ENCODE measurements around the gene PEAK1. TPM values are rescaled to one million over a fixed set of nuclear protein-coding genes. Genes with fewer than 3 reads are reported as not detected.
"Not testable (repeated sequence)": the region's sequence is repeated elsewhere in the genome, so short reads cannot be mapped to it uniquely, and the experiment has no call there.

Gene PEAK1
- total RNA-seq, 2 donors from 2014 or later = 38.0 to 41.4 TPM

DNA sequence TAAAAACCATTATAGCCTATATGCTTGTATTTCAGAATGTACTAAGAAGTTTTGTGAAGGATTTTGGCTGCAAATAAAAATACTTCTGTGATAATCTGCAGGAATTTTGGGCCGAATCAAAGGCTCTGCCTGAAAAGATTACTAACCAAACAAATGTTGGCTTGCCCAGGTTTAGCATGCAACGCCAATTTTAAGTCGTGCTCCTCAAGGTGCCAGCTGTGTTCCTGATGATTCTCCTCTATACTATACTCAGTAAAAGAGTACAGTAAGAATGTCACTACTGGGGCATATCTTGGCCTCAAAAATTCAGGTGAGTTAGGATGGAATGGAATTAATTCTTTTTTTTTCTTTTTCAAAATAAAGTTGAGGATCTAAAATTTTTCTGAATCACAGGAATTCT is 198.2 kb downstream of the PEAK1 start:
- ATAC-seq = no peak
- Mint-ChIP-seq H3K9me3 (no peaks in the 10 kb centered on the region), H3K4me3 (no peak overlapping the region), H3K36me3 (no peaks in the 10 kb centered on the region), H3K27ac (no peak overlapping the region), H3K4me1 (ENCODE audit: low read depth in 2 of 2) (peaks cover 10% of the 10 kb centered on the region in 2 donors), H3K27me3 (no peaks in the 10 kb centered on the region)
- no peak for DNase-seq (ENCODE audit: low spot score)

DNA sequence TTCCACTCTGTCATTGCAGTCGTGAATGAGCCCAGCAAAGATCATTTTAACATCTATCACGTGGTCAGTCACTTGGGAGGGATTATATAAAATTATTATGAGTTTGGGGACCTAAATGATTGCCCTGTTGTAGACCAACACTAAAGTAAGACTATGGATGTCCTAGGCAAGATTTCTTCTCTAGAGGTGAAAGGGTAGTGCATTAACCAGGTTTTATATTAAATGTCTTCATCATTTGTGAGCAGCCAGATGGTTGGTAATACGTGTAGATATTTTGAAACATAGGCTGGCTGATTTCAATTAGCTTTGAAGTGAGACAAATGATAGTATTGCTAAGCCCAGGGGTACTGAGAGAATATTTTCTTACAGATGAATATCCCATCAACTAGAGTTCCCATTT is 198.7 kb downstream of the PEAK1 start:
- DNase-seq (ENCODE audit: low spot score) (no peak), ATAC-seq (no peak)
- Mint-ChIP-seq H3K27ac (no peak overlapping the region), H3K27me3 (no peaks in the 10 kb centered on the region), H3K4me3 (no peak overlapping the region), H3K9me3 (no peaks in the 10 kb centered on the region), H3K36me3 (no peaks in the 10 kb centered on the region), H3K4me1 (ENCODE audit: low read depth in 2 of 2) (peaks cover 10% of the 10 kb centered on the region in 2 donors)

DNA sequence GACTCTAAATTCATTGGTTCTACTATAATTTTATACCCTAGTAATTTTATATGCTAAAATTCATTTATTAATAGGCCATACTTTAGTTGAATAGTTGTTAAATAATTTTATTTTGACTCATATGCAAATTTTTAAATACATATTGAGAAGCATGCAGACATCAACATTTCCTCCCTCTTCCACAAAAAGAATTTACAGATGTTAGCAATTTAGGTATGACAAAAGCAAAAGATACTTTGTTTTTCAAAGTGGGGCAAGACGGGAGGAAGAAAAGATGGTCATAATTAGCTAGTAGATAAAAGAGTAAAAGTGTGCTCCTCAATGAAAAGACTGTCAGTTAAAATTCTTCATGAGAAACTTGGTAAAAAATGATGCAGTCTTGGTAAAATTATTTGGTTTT is 200.1 kb downstream of the PEAK1 start:
- Mint-ChIP-seq H3K9me3 (no peaks in the 10 kb centered on the region), H3K27me3 (no peaks in the 10 kb centered on the region), H3K36me3 (no peaks in the 10 kb centered on the region), H3K4me3 (no peak overlapping the region), H3K27ac (no peak overlapping the region), H3K4me1 (ENCODE audit: low read depth in 2 of 2) (peaks cover 5 to 7% of the 10 kb centered on the region in 2 donors)
- no peak for DNase-seq (ENCODE audit: low spot score)
- ATAC-seq = no peak

DNA sequence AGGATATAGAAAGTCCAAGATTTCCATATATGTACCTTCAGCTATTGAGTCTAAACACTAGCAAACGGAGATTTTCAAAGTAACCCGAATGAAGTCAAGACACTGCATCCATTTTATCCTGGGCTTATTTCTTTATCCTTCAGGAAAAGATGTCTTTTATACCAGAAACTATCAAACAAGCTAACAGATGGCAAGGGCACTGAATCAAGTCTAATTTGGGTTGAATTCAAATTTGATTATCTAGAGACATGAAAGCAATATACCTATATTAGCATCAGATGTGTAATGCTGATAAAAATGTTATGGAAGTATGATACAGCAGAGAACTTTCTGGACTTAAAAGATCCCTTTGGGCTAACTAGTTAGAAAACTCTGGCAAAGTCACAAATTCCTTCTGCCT is 210.7 kb downstream of the PEAK1 start:
- no peak for ATAC-seq
- H3K27ac Mint-ChIP-seq = no peak overlapping the region
- no peak for DNase-seq (ENCODE audit: low spot score)
- no peak overlapping the region for H3K4me3 Mint-ChIP-seq
- no peaks in the 10 kb centered on the region for H3K36me3 Mint-ChIP-seq
- H3K27me3 Mint-ChIP-seq = no peaks in the 10 kb centered on the region
- H3K9me3 Mint-ChIP-seq = no peaks in the 10 kb centered on the region
- peaks cover 0 to 3% of the 10 kb centered on the region in 2 donors for H3K4me1 Mint-ChIP-seq (ENCODE audit: low read depth in 2 of 2)

GRCh38 chr15:77208241-77208640 is 211.7 kb downstream of the PEAK1 start:
- Mint-ChIP-seq H3K36me3 (no peaks in the 10 kb centered on the region), H3K9me3 (no peaks in the 10 kb centered on the region), H3K4me1 (ENCODE audit: low read depth in 2 of 2) (peaks cover 0 to 3% of the 10 kb centered on the region in 2 donors), H3K4me3 (no peak overlapping the region), H3K27ac (no peak overlapping the region), H3K27me3 (no peaks in the 10 kb centered on the region)
- DNase-seq (ENCODE audit: low spot score) (no peak), ATAC-seq (no peak)

- no peak overlapping the region for H3K27ac Mint-ChIP-seq
- peaks cover 16% of the 10 kb centered on the region for H3K36me3 Mint-ChIP-seq
- H3K4me1 Mint-ChIP-seq (ENCODE audit: low read depth in 2 of 2) = no peaks in the 10 kb centered on the region
- no peak overlapping the region for H3K4me3 Mint-ChIP-seq
- ATAC-seq (no peak), DNase-seq (ENCODE audit: low spot score) (no peak)
- peaks cover 4% of the 10 kb centered on the region for H3K9me3 Mint-ChIP-seq
- H3K27me3 Mint-ChIP-seq = no peaks in the 10 kb centered on the region
Observed at GRCh38 chr15:77201665-77202064, 218.2 kb downstream of the PEAK1 start.

DNA sequence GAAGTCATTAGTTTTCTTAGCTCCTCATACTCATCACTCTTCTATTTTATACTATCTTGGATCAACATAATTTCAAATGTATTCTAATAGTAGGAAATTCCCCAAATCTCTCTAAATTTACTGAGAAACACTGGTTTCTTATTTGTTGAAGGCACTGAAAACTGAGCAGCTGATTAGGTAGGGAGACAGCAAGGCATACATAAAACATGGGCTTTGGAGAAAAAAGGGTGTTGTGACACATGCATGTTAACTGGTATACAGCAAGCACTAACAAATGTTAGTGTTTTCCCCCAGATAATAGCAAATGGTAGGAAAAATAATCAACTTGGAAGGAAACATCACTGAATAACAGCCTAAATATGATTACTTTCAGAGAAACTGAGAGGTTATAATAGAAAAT is 223.5 kb downstream of the PEAK1 start:
- H3K27ac Mint-ChIP-seq = no peak overlapping the region
- H3K4me3 Mint-ChIP-seq = no peak overlapping the region
- DNase-seq (ENCODE audit: low spot score) = no peak
- H3K9me3 Mint-ChIP-seq = peaks cover 4% of the 10 kb centered on the region
- no peak for ATAC-seq
- peaks cover 16% of the 10 kb centered on the region for H3K36me3 Mint-ChIP-seq
- H3K4me1 Mint-ChIP-seq (ENCODE audit: low read depth in 2 of 2) = no peaks in the 10 kb centered on the region
- H3K27me3 Mint-ChIP-seq = no peaks in the 10 kb centered on the region

GRCh38 chr15:77195586-77195985 is 224.3 kb downstream of the PEAK1 start:
- no peak overlapping the region for H3K4me3 Mint-ChIP-seq
- peaks cover 4% of the 10 kb centered on the region for H3K9me3 Mint-ChIP-seq
- H3K36me3 Mint-ChIP-seq = peaks cover 16% of the 10 kb centered on the region
- no peak overlapping the region for H3K27ac Mint-ChIP-seq
- ATAC-seq (no peak), DNase-seq (ENCODE audit: low spot score) (no peak)
- H3K4me1 Mint-ChIP-seq (ENCODE audit: low read depth in 2 of 2) = no peaks in the 10 kb centered on the region
- H3K27me3 Mint-ChIP-seq = no peaks in the 10 kb centered on the region

- Mint-ChIP-seq H3K27ac (no peak overlapping the region), H3K9me3 (no peaks in the 10 kb centered on the region), H3K36me3 (no peaks in the 10 kb centered on the region), H3K4me3 (no peak overlapping the region), H3K27me3 (no peaks in the 10 kb centered on the region), H3K4me1 (ENCODE audit: low read depth in 2 of 2) (peaks cover 19 to 22% of the 10 kb centered on the region in 2 donors)
- ATAC-seq (no peak), DNase-seq (ENCODE audit: low spot score) (no peak)
Observed at GRCh38 chr15:77192451-77192850, 227.5 kb downstream of the PEAK1 start.

- peak overlapping the region; percentile 1 to 5 for H3K27ac Mint-ChIP-seq
- H3K4me1 Mint-ChIP-seq (ENCODE audit: low read depth in 2 of 2) = peaks cover 26 to 31% of the 10 kb centered on the region in 2 donors
- no peaks in the 10 kb centered on the region for H3K27me3 Mint-ChIP-seq
- H3K9me3 Mint-ChIP-seq = no peaks in the 10 kb centered on the region
- DNase-seq (ENCODE audit: low spot score) (no peak), ATAC-seq (no peak)
- H3K36me3 Mint-ChIP-seq = no peaks in the 10 kb centered on the region
- no peak overlapping the region for H3K4me3 Mint-ChIP-seq
Observed at GRCh38 chr15:77191230-77191834, 228.6 kb downstream of the PEAK1 start.

DNA sequence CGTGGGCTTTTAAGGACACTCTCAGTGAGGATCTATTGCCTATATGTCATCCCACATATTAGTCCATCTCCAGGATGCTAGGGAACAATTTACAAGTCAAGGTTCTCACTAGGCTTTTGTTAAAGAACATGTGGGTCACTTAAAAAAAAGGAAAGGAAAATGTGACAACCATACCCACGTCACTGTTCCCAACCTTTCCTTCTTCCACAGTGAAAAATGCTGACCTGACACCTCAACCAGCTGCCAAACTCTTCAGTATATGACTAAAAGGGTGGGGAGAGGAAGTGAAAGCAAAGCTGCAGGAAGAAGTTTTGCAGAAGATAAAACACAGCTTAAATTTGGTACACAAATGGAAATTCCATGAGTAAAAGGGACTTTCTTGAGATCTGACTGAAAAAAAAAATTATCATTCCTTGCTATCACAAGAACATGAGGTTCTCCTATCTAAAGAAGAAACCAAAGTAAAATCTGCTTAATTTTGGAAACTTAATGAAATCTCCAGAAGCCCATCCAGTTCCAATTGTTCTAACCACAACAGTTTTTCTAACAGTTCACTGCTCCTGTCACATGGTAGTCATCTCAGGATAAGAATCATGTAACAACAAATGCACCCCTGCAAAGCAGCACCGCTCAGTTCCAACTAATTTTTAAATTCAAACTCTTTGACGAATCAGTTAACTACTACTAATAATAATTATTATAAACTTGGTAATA is 232.0 kb downstream of the PEAK1 start:
- Mint-ChIP-seq H3K27me3 (no peaks in the 10 kb centered on the region), H3K27ac (peak overlapping the region; percentile 51 to 78), H3K4me1 (ENCODE audit: low read depth in 2 of 2) (peaks cover 37 to 45% of the 10 kb centered on the region in 2 donors), H3K4me3 (peak overlapping the region; percentile 38), H3K9me3 (no peaks in the 10 kb centered on the region), H3K36me3 (no peaks in the 10 kb centered on the region)
- ATAC-seq (peak; percentile 51 to 74), DNase-seq (ENCODE audit: low spot score) (no peak)

GRCh38 chr15:77186594-77187011 is 233.3 kb downstream of the PEAK1 start:
- H3K36me3 Mint-ChIP-seq = no peaks in the 10 kb centered on the region
- H3K27ac Mint-ChIP-seq = peak overlapping the region in 1 of 2 donors; percentile 78
- H3K4me3 Mint-ChIP-seq = no peak overlapping the region
- DNase-seq (ENCODE audit: low spot score) = no peak
- H3K27me3 Mint-ChIP-seq = no peaks in the 10 kb centered on the region
- peaks cover 48 to 58% of the 10 kb centered on the region in 2 donors for H3K4me1 Mint-ChIP-seq (ENCODE audit: low read depth in 2 of 2)
- no peak for ATAC-seq
- no peaks in the 10 kb centered on the region for H3K9me3 Mint-ChIP-seq

- H3K4me3 Mint-ChIP-seq = peak overlapping the region; percentile 30
- H3K4me1 Mint-ChIP-seq (ENCODE audit: low read depth in 2 of 2) = peaks cover 60 to 71% of the 10 kb centered on the region in 2 donors
- H3K9me3 Mint-ChIP-seq = peaks cover 4% of the 10 kb centered on the region
- ATAC-seq (no peak), DNase-seq (ENCODE audit: low spot score) (no peak)
- H3K36me3 Mint-ChIP-seq = no peaks in the 10 kb centered on the region
- H3K27ac Mint-ChIP-seq = peak overlapping the region; percentile 33 to 50
- no peaks in the 10 kb centered on the region for H3K27me3 Mint-ChIP-seq
Observed at GRCh38 chr15:77185242-77185785, 234.6 kb downstream of the PEAK1 start.

DNA sequence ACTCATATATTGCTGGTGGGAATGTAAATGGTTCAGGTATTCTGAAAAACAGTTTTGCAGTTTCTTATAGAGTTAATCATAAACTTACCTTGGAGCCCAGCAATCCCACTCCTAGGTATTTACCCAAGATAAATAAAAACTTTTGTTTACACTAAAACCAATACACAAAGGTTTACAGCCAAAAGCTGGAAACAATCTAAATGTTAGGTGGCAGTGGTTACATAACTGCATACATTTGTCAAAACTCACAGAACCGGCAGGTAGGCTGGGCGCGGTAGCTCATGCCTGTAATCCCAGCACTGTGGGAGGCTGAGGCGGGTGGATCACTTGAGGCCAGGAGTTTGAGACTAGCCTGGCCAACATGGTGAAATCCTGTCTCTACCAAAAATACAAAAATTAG is 235.6 kb downstream of the PEAK1 start:
- peaks cover 65 to 75% of the 10 kb centered on the region in 2 donors for H3K4me1 Mint-ChIP-seq (ENCODE audit: low read depth in 2 of 2)
- not testable (repeated sequence) for DNase-seq (ENCODE audit: low spot score); H3K4me3 Mint-ChIP-seq; H3K36me3 Mint-ChIP-seq; H3K9me3 Mint-ChIP-seq; ATAC-seq; H3K27me3 Mint-ChIP-seq
- peak overlapping the region; percentile 33 to 50 for H3K27ac Mint-ChIP-seq

All from natural killer cell treated with Interleukin-12 subunit alpha and Interleukin-12 subunit beta and Interleukin-15 and Interleukin-18, amount 100 ng/mL, for 72 hours (primary cell).